Mesenchymal stem cell (in vitro differentiated cells and primary cell): ENCODE measurements around the gene GCNT2.
"Not testable (repeated sequence)": the region's sequence is repeated elsewhere in the genome, so short reads cannot be mapped to it uniquely, and the experiment has no call there.

Source experiments
- DNase-seq: peaks from one replicate; pipeline ENCODE4 v3.0.0-alpha.2; 2013
- H2AFZ ChIP-seq: one replicate; pipeline ENCODE4 v1.6.1; 2013; ENCODE audit warnings: low read depth, mild to moderate bottlenecking, control low read depth, inconsistent platforms, low read length, moderate library complexity
- H2AK5ac ChIP-seq: 2 replicates; pipeline ENCODE4 v1.6.1; 2013; ENCODE audit warnings: low read length, moderate library complexity, mild to moderate bottlenecking, inconsistent platforms; ENCODE audit not compliant: severe bottlenecking
- H2BK120ac ChIP-seq: one replicate; pipeline ENCODE4 v1.6.1; 2013; ENCODE audit warnings: low read depth, mild to moderate bottlenecking, inconsistent platforms, low read length, moderate library complexity
- H2BK12ac ChIP-seq, 2 experiments: one replicate each; pipeline ENCODE4 v1.6.1; 2013; ENCODE audit warnings: inconsistent platforms in 2 of 2, low read length in 2 of 2, mild to moderate bottlenecking in 2 of 2, moderate library complexity in 2 of 2, control low read depth in 1 of 2
- H2BK15ac ChIP-seq: one replicate; pipeline ENCODE4 v1.6.1; 2013; ENCODE audit warnings: mild to moderate bottlenecking, low read depth, inconsistent platforms; ENCODE audit not compliant: poor library complexity, severe bottlenecking
- H2BK5ac ChIP-seq: 2 replicates; pipeline ENCODE4 v1.6.1; 2013; ENCODE audit warnings: low read depth, mild to moderate bottlenecking, low read length, control low read depth, inconsistent platforms; ENCODE audit not compliant: poor library complexity, severe bottlenecking
- H3K14ac ChIP-seq, 2 experiments: one replicate each; pipeline ENCODE4 v1.6.1; 2013; ENCODE audit warnings: inconsistent platforms in 2 of 2, low read length in 2 of 2, control low read depth in 1 of 2, mild to moderate bottlenecking in 1 of 2, moderate library complexity in 1 of 2
- H3K18ac ChIP-seq, 2 experiments: one replicate each; pipeline ENCODE4 v1.6.1; 2013; ENCODE audit warnings: inconsistent platforms in 2 of 2, low read length in 2 of 2, control low read depth in 1 of 2, low read depth in 1 of 2, mild to moderate bottlenecking in 1 of 2
- H3K23ac ChIP-seq, 2 experiments: one replicate each; pipeline ENCODE4 v1.6.1; 2013; ENCODE audit warnings: inconsistent platforms in 2 of 2, low read length in 2 of 2, mild to moderate bottlenecking in 2 of 2, moderate library complexity in 2 of 2, control low read depth in 1 of 2
- H3K27ac ChIP-seq: 2 replicates; pipeline ENCODE4 v1.5.1; 2013; ENCODE audit warnings: mild to moderate bottlenecking, moderate library complexity, low read length, control low read depth, inconsistent platforms; ENCODE audit not compliant: poor library complexity, severe bottlenecking
- H3K27me3 ChIP-seq, 2 experiments: 2 replicates each; pipeline versions ENCODE4 v1.6.1 to v1.7.0; 2013; ENCODE audit warnings: low read length in 2 of 2, mild to moderate bottlenecking in 2 of 2, moderate library complexity in 2 of 2, control low read depth in 1 of 2, inconsistent platforms in 1 of 2; ENCODE audit not compliant: control insufficient read depth in 1 of 2, insufficient read depth in 1 of 2
- H3K36me3 ChIP-seq, 2 experiments: 2 replicates each; pipeline versions ENCODE4 v1.6.1 to v1.7.0; 2013; ENCODE audit warnings: low read length in 2 of 2, control low read depth in 1 of 2, inconsistent platforms in 1 of 2, low read depth in 1 of 2, mild to moderate bottlenecking in 1 of 2; ENCODE audit not compliant: insufficient read depth in 2 of 2, control insufficient read depth in 1 of 2
- H3K4ac ChIP-seq, 2 experiments: one replicate each; pipeline ENCODE4 v1.6.1; 2013; ENCODE audit warnings: inconsistent platforms in 2 of 2, low read length in 2 of 2, mild to moderate bottlenecking in 2 of 2, moderate library complexity in 2 of 2, control low read depth in 1 of 2, low read depth in 1 of 2
- H3K4me1 ChIP-seq: 2 replicates; pipeline ENCODE4 v1.6.1; 2013; ENCODE audit warnings: low read depth, low read length, control low read depth; ENCODE audit not compliant: control insufficient read depth, insufficient read depth
- H3K4me2 ChIP-seq: 2 replicates; pipeline ENCODE4 v1.6.1; 2013; ENCODE audit warnings: low read length, mild to moderate bottlenecking, inconsistent platforms; ENCODE audit not compliant: poor library complexity, severe bottlenecking
- H3K4me3 ChIP-seq, 2 experiments: 2 replicates each; pipeline versions ENCODE4 v1.5.1 to v1.7.0; 2013; ENCODE audit warnings: low read length in 2 of 2, mild to moderate bottlenecking in 2 of 2, control low read depth in 1 of 2, low read depth in 1 of 2; ENCODE audit not compliant: insufficient read depth in 1 of 2
- H3K79me1 ChIP-seq: replicated peaks from 2 replicates; pipeline ENCODE4 v1.6.1; 2013; ENCODE audit warnings: mild to moderate bottlenecking, control low read depth, low read length, inconsistent platforms; ENCODE audit not compliant: poor library complexity, severe bottlenecking
- H3K9ac ChIP-seq: 2 replicates; pipeline ENCODE4 v1.7.0; 2013; ENCODE audit warnings: mild to moderate bottlenecking, low read length, moderate library complexity
- H3K9me3 ChIP-seq: 2 replicates; pipeline ENCODE4 v1.7.0; 2013; ENCODE audit warnings: mild to moderate bottlenecking, low read length; ENCODE audit not compliant: control insufficient read depth
- H4K8ac ChIP-seq: one replicate; pipeline ENCODE4 v1.6.1; 2013; ENCODE audit warnings: inconsistent platforms, mild to moderate bottlenecking, low read length, moderate library complexity
- H4K91ac ChIP-seq: one replicate; pipeline ENCODE4 v1.6.1; 2013; ENCODE audit warnings: mild to moderate bottlenecking, low read length, inconsistent platforms
- WGBS: methylation state at CpG from one replicate; pipeline ENCODE4 v1.1.7; 2013; ENCODE audit warnings: mixed read lengths; 5-methylcytosine and 5-hydroxymethylcytosine counted together

GCNT2 gene

DNA sequence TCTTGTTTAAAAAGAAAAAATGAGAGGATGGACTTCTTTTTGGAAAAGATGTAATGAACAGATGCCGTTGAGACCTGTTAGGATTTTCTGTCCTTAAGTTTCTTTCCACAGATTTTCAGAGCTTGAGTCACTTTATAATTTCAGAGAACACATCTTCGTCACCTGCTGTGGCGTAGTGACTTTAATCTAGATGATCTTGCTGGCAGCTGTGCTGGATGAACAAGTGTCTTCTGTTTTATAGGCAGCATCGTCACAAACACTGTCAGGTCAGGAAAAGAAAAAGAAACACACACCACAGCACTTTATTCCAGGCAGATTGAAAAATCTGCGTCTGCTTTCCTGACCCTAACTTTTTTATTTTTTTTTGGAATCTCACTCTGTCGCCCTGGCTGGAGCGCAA, 35.7 kb upstream of the GCNT2 start:
- Histone ChIP-seq H3K23ac (no peak overlapping the region), H3K79me1 (no peaks in the 10 kb centered on the region), H3K14ac (no peak overlapping the region), H2BK120ac (no peak overlapping the region), H2BK15ac (no peak overlapping the region), H2AK5ac (no peak overlapping the region), H2BK5ac (no peak overlapping the region), H3K27ac (no peak overlapping the region), H3K4me3 (no peak overlapping the region), H3K9me3 (no peaks in the 10 kb centered on the region), H3K4ac (no peak overlapping the region), H2AFZ (no peak overlapping the region), H4K91ac (no peak overlapping the region), H3K4me1 (peaks cover 5% of the 10 kb centered on the region), H3K18ac (no peak overlapping the region), H3K36me3 (no peaks in the 10 kb centered on the region), H3K27me3 (no peaks in the 10 kb centered on the region), H4K8ac (no peak overlapping the region), H2BK12ac (no peak overlapping the region), H3K9ac (no peak overlapping the region), H3K4me2 (no peak overlapping the region)
- no peak for DNase-seq
- WGBS, result 93% methylated on average over 7 of the region's 7 CpGs

DNA sequence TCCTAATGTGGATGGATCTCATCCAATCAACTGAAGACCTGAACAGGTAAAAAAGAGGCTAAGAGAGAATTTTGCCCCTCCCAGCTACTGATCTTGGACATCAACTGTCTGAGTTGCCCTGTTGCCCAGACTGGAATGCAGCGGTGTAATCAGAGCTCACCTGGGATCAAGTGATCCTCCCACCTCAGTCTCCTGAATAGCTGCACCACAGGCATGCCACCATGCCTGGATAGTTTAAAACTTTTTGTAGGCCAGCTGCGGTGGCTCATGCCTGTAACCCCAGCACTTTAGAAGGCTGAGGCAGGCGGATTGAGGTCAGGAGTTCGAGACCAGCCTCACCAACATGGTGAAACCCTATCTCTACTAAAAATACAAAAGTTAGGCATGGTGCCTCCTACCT, 34.9 kb upstream of the GCNT2 start:
- Histone ChIP-seq H3K14ac (no peak overlapping the region), H3K4me2 (no peak overlapping the region), H3K4me3 (no peak overlapping the region), H3K27me3 (no peaks in the 10 kb centered on the region), H3K4me1 (peaks cover 2% of the 10 kb centered on the region), H4K8ac (no peak overlapping the region), H2BK5ac (no peak overlapping the region), H3K79me1 (no peaks in the 10 kb centered on the region), H2AK5ac (no peak overlapping the region), H3K27ac (no peak overlapping the region), H2BK12ac (no peak overlapping the region), H2BK15ac (no peak overlapping the region), H3K9me3 (no peaks in the 10 kb centered on the region), H3K9ac (no peak overlapping the region), H4K91ac (no peak overlapping the region), H3K36me3 (no peaks in the 10 kb centered on the region), H3K4ac (no peak overlapping the region), H3K18ac (no peak overlapping the region), H2AFZ (no peak overlapping the region), H2BK120ac (no peak overlapping the region), H3K23ac (no peak overlapping the region)
- no peak for DNase-seq
- 90% methylated on average over 4 of the region's 4 CpGs for WGBS

DNA sequence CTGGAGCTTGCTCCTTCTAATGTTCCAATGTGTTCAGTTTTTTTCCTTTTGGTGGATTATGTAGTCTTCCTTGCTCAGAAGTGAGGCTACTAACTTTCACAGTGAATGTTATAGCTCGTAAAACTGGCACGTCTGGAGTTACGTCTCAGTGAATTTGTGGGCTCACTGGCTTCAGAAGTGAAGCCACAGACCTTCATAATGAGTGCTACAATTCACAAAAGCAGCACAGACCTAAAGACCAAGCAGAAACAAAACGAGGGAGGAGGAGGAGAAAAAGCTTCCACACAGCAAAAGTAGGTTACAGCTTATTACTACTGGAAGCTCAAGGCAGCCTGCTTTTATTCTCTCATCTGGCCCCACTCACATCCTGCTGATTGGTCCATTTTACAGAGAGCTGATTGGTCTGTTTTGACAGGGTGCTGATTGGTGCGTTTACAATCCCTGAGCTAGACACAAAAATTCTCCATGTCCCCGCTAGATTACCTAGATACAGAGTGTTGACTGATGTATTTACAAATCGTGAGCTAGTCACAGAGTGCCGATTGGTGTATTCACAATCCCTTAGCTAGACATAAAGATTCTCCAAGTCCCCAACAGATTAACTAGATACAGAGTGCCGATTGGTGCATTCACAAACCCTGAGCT, 34.1 kb upstream of the GCNT2 start:
- H3K23ac ChIP-seq, H2BK5ac ChIP-seq, H3K4ac ChIP-seq, H3K4me2 ChIP-seq, H3K27me3 ChIP-seq, H3K9ac ChIP-seq, H3K79me1 ChIP-seq, H3K4me3 ChIP-seq, H3K4me1 ChIP-seq, H2BK12ac ChIP-seq, H2AK5ac ChIP-seq, DNase-seq, H2BK15ac ChIP-seq, H3K36me3 ChIP-seq, H4K8ac ChIP-seq, H3K9me3 ChIP-seq, H3K18ac ChIP-seq, H4K91ac ChIP-seq, H3K27ac ChIP-seq, H3K14ac ChIP-seq, H2BK120ac ChIP-seq, H2AFZ ChIP-seq: not testable (repeated sequence)
- 78% methylated on average over 6 of the region's 9 CpGs for WGBS

DNA sequence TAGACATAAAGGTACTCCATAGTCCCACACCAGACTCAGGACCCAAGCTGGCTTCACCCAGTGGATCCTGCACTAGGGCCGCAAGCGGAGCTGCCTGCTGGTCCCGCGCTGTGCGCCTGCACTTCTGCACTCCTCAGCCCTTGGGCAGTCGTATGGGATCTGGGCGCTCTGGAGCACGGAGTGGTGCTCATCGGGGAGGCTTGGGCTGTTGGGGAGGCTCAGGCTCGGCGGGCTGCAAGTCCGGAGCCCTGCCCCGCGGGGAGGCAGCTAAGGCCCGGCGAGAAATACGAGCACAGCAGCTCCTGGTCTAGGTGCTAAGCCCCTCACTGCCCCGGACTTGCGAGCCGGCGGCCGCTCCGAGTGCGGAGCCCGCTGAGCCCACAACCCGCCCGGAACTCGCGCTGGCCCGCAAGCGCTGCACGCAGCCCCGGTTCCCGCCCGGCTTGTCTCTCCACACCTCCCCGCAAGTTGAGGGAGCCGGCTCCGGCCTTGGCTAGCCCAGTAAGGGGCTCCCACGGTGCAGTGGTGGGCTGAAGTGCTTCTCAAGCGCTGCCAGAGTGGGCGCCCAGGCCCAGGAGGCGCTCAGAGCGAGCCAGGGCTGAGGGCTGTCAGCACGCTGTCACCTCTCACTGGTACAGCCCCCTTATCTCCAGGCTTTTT, 33.4 kb upstream of the GCNT2 start:
- no peak for DNase-seq
- Histone ChIP-seq H4K8ac (no peak overlapping the region), H2BK15ac (no peak overlapping the region), H2AFZ (no peak overlapping the region), H2BK12ac (no peak overlapping the region), H3K4me1 (peaks cover 2% of the 10 kb centered on the region), H2BK120ac (no peak overlapping the region), H3K14ac (no peak overlapping the region), H3K4me3 (no peak overlapping the region), H3K27me3 (no peaks in the 10 kb centered on the region), H3K36me3 (no peaks in the 10 kb centered on the region), H3K23ac (no peak overlapping the region), H4K91ac (no peak overlapping the region), H2AK5ac (no peak overlapping the region), H3K4me2 (no peak overlapping the region), H2BK5ac (no peak overlapping the region), H3K79me1 (no peaks in the 10 kb centered on the region), H3K9ac (no peak overlapping the region), H3K4ac (no peak overlapping the region), H3K18ac (no peak overlapping the region), H3K27ac (no peak overlapping the region), H3K9me3 (no peaks in the 10 kb centered on the region)
- WGBS, result 88% methylated on average over 44 of the region's 44 CpGs
